HG02642 (cell line): ENCODE results near the gene PHF12.
A peak's percentile ranks its signal among the peaks of the same experiment; 100 is the strongest.

Experiments
- ATAC-seq: cut with Tn5 transposase; IDR thresholded peaks from one replicate; pipeline ENCODE4 v1.9.1; 2021; ENCODE audit warnings: mild to moderate bottlenecking; ENCODE audit not compliant: unreplicated experiment, poor library complexity

The PHF12 gene

GRCh38 chr17:28951428-28951990 is at the start of gene PHF12:
Gene PHF12 (minus strand): TSS chr17:28951518. CDS start chr17:28950960, 558 bp downstream.
- ATAC-seq: peak; percentile 61

DNA sequence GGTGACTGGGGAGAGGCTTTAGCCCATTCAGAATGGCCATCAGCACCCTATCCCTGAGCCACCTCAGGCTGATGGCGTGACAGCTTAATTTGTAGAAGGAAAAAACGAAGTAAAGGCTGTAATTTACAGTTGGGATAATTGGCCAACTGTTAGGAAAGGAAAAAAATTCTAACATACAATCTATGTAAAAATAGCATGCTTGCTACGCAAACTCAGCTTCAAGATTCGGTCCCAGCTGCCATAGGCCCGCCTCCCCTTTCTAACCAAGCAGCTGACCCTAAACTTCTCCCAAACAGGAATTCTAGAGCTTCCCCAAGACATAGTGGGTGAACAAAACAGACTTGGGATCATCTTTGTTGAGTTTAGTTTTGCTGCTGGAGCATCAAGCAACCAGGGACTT is 49.7 kb upstream of the PHF12 start:
- ATAC-seq: no peak

DNA sequence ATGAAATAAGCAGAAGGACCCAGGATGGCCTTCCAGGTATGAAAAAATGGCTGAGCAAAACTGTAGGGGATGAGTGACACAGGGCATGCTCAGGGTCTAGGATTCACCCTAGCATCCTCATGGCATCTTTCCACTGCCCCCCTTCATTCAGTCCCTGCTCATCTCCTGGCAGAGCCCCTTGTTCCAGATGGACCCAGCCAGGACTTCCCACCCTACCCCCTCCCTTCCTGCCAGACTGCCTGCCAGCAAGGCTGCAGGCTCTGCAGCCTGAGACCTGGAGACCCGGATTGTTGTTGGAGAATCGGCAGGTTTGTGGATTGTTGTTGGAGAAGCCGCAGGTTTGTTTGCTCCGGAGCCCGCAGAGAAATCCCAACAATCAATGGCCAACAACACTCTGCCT is 47.9 kb upstream of the PHF12 start:
- no peak for ATAC-seq

DNA sequence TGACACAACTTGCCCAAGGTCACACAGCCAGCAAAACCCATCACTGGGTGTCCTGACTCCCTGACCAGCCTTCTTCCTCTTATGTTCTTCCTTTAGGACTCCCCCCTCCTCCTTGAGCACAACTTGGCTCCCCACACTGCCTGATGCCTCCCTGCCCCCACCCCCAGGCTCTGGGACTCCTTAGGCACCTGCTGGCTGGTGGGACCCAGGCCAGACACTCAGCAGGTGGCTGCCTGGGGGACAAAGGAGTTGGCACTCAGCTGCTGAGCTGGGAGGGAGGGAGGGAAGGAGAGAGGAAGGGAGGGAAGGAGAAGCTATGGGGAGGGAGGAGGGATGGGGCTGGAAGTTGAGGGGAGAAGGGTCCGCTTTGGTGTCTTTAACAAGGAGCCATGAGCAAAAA is 46.5 kb upstream of the PHF12 start:
- ATAC-seq: no peak

DNA sequence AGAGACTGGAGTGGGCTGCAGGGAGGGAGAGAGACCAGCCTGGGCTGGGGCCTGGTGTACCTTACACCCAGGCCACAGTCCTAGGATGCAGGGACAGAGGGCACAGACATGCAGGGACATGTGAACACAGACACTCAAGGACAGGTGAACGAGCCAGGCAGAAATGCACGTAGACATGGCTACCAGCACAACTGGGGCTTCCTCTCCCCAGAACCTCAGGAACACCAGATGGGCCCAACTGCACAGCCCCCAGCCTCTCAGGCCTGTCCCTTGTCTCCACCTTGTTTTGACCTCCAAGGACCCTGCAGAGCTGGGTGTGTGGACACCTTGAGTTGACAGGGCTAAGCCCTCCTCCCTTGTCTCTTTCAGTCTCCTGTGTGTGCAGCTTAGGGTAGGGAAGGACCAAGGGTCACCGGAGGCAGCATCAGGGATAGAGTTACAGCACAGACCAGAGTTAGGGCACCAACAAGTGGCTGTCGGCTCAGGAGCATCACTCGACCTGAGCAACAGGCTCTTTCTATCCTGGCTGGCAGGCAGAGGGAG is 45.3 kb upstream of the PHF12 start:
- no peak for ATAC-seq

DNA sequence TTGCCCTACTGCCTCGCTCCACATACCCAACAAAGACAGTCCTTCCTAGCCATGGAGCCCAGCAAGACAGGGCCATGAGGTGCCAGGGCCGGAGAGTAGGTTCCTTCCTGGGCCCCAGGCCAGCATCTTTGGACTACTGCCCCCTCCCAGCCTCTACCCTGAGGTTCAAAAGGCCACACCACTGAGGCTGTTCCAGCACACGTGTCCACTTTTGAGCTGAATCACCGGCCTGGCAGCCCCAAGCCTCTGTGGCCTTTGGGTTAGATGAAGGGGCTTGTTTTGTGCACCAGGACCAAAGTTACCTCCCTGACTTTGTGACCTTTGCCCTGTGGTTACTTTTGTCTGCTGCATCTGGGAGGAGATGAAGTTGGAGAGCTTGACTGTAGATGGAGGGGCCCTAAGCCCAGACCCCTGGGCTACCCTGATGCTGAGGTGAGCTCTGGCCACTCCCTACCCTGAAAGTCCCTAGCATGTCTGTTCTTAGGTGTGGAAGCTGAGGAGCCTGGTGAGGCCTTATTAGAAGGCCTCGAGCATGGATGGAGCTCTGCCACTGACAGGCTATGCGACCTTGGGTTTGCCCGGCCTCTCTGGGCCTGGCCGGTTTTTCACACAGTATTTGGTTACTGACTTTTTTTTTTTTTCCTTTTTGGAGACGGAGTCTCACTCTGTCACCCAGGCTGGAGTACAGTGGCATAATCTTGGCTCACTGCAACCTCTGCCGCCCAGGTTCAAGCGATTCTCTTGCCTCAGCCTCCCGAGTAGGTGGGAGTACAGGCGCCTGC is 42.5 kb upstream of the PHF12 start:
- no peak for ATAC-seq

DNA sequence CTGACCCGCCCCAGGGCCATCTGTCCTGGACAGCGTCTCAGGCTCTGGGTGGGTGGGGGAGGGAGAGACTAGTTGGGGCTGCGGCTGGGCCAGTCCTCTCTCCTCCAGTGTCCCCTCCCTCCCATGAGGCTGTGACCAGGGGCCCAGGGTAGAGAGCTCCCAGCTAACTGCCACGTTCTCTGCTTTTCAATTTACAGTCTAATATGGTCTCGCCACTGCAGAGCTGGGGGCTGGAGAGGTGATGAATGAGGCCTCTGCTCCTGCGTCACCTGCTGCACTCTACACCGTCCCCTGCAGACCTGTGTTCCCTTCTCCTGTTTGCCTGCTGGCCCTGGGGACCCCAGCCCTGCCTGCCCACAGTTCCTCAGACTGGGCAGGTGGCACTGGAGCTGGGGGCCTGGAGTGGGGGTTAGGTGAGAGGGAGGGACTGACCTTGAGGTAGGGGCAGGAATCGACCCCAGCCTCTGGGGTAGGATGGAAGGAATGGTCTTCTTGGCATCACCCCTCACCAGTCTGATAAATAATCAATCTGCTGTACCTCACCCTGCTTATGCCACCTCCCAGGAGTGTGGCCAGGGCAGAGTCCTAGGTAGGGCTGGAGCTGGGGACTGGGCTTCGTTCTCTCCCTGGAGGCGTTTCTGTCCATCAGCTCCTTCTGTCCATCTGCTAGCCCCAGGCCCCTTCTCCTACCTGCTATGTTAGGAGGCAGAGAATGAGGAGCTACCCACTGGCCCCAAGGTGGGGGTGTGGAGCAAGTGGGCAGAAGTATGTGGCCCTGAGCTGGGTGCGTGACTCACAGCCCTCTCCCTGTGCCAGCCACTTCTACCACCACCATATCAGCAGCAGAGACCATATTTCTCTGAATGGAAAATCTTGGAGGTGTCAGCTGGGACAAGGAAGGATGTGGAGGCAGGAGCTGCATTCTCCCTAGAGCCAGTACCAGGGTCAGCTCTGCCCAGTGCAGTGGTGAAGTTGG is 41.6 kb upstream of the PHF12 start:
- no peak for ATAC-seq

GRCh38 chr17:28992185-28992584 is 40.9 kb upstream of the PHF12 start:
- ATAC-seq: no peak

- ATAC-seq: no peak
Measured at GRCh38 chr17:28991779-28992178, 40.5 kb upstream of the PHF12 start.

DNA sequence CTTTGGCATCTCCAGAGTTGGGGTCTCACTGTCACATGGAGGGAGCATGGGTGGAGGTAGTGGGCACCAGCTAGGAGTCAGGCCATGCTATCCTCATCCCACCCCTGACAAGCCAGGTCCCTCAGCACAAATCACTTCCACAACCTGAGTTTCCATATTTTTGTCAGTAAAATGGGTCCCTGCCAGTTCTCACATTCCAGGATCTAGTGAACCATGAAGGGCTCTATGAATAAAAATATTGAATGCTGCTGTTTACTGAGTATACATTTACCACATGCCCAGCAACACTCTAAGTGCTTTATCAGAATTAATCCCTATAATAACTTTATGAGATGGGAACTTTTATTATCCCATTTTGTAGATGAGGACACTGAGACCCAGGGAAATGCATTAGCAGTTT is 37.7 kb upstream of the PHF12 start:
- no peak for ATAC-seq

- ATAC-seq: no peak
Measured at GRCh38 chr17:28988475-28988874, 37.2 kb upstream of the PHF12 start.

DNA sequence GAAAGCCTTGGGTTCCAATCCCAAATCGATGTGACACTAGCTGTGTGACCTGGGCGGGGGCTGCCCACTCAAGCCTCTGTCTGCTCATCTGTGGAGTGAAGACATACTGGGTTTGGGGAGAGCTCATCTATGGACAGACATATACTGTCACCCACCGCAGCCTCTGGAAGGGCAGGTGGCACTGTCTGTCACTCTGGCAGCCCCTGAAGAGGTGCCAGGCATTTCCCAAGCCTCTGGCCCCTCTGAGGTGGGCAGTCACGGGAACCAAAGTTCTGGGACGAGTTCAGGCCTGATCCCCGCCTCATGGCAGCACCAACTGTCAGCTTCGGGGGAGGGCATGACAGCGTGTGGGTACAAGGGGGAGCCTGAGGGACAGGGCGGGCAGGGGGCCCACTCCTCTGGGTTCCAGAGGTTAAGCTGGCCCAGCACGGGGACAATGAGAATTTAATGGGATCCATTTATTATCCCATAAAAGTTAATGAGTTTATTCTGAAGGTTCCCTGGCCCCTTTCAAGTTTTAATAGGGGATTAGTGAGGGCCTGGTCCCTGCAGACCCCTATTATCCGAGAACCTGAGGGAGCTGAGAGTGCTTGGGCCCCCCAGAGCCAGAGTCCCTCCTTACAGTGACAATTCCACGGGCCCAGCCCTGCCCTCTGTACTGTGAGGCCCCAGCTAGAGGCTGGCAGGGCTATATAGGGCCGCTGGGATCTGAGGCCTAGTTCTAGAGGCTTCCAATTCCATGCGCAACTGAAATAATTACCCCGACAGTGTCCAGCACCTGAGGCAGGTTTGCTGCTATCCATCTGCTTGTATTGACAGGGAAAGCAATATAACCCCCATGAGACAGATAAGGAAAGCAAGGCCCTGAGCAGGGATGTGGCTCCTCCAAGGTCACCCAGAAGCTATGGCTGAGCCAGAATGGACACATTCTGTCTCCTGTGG is 35.7 kb upstream of the PHF12 start:
- no peak for ATAC-seq

DNA sequence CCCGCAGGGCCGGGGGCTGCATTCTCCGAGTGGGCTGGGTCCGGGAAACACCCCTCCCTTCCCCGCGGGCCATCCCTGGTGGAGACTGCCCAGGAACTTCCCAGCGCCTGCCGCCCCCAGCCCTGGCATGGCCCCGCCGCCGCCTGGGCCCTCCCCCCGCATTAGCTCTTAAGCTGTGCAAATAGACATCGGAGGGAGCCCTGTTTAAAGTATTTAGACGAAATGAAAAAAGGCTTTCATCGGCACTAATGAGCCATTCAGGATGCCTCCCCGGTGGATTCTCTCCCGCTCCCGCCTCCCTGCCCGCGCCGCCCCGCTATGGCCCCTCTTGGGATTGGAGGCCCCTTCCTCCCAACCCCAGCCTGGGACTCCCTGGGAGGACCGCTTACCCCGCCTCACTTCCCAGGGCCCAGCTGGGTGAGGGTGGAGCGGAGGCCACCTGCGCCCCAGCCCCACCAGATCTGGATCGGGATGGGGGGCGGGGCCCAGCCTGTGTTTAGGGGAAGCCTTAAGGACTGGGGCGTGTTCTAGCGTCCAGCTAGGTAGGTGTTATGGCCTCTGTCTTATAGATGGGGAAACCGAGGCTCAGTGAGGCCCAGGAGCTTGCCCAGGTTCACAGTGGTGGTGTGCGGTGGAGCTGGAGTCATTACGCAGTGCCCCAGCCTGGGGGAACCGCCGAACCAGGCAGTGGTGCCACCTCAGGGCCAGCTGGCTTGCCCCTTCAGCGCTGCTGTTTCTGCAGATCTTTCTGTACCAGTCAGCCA is 34.8 kb upstream of the PHF12 start:
- no peak for ATAC-seq

GRCh38 chr17:28983286-28984230 is 32.2 kb upstream of the PHF12 start:
- ATAC-seq: no peak

GRCh38 chr17:28982131-28982793 is 30.9 kb upstream of the PHF12 start:
- ATAC-seq: peak; percentile 51

GRCh38 chr17:28978356-28978964 is 27.1 kb upstream of the PHF12 start:
- no peak for ATAC-seq
